HepG2 (cell line): ENCODE data around the gene SYDE1. TPM values are rescaled to one million over a fixed set of nuclear protein-coding genes. Genes with fewer than 3 reads are reported as not detected.
A peak's percentile ranks its signal among the peaks of the same experiment; 100 is the strongest.

Source experiments
- ATAC-seq: fragments of 200-7000 bp; cut with Tn5 transposase; 3 replicates; pipeline ENCODE4 v1.9.1; 2020; ENCODE audit warnings: mild to moderate bottlenecking, moderate library complexity
- BruUV-seq: library from RNA; stranded (reverse); fragments of 400-500 nt; replicated peaks from 2 replicates; lab custom pipeline; 2021; lab: Mats Ljungman, UMichigan
- CTCF ChIA-PET: fragments of 300-600 bp; formaldehyde crosslinking; extraction: SDS; loops from one replicate; lab custom pipeline; 2021; ENCODE audit warnings: low total read pairs, inconsistent platforms, low intra/inter-chr PET ratio; lab: Yijun Ruan, JAX
- POLR2A ChIA-PET: fragments of 350-600 bp; sonication (Branson Sonifier 250); formaldehyde crosslinking; loops from one replicate; lab custom pipeline; 2020; ENCODE audit warnings: antibody characterized with exemption, inconsistent platforms; lab: Yijun Ruan, JAX
- DNase-seq: peaks from one replicate; pipeline ENCODE4 v3.0.0-alpha.2; 2015; ENCODE audit warnings: low spot score
- FAIRE-seq: peaks from 3 replicates; lab custom pipeline; 2011; peaks lifted over from hg19 to GRCh38; lab: Jason Lieb, UNC
- H2AFZ ChIP-seq: one replicate; pipeline ENCODE4 v1.6.1; 2011; ENCODE audit warnings: low read length, inconsistent platforms
- H3K27ac ChIP-seq: fragments of 300-600 bp; 3 replicates; pipeline ENCODE4 v1.8.0; 2011; ENCODE audit warnings: mixed run types, mild to moderate bottlenecking, mixed read lengths, low read length, inconsistent platforms; ENCODE audit not compliant: insufficient read depth; ENCODE audit errors: extremely low read length
- H3K27me3 ChIP-seq, 2 experiments: fragments of 200-600 bp in 1 of 2; 2 replicates in 1 of 2; 3 replicates in 1 of 2; pipeline versions ENCODE4 v1.6.0 to v1.8.0; 2011; ENCODE audit warnings: low read length in 2 of 2, mild to moderate bottlenecking in 2 of 2, moderate library complexity in 2 of 2, inconsistent platforms in 1 of 2; ENCODE audit not compliant: insufficient read depth in 2 of 2, control insufficient read depth in 1 of 2
- H3K36me3 ChIP-seq, 2 experiments: fragments of 200-600 bp in 1 of 2; replicated peaks in 1 of 2; 2 replicates in 1 of 2; 3 replicates in 1 of 2; pipeline versions ENCODE4 v1.5.1 to v1.8.0; 2011; ENCODE audit warnings: low read length in 2 of 2, inconsistent platforms in 1 of 2; ENCODE audit not compliant: insufficient read depth in 2 of 2, control insufficient read depth in 1 of 2
- H3K4me1 ChIP-seq: 2 replicates; pipeline ENCODE4 v1.5.1; 2012; ENCODE audit warnings: low read length, inconsistent platforms; ENCODE audit not compliant: insufficient read depth
- H3K4me2 ChIP-seq: 2 replicates; pipeline ENCODE4 v1.6.0; 2011; ENCODE audit warnings: low read depth, low read length, inconsistent platforms
- H3K4me3 ChIP-seq, 3 experiments: fragments of 200-600 bp in 1 of 3; sonication (generic), shearing (Covaris generic) in 1 of 3; replicated peaks in 1 of 3; 2 replicates each; pipeline ENCODE4 v1.5.1; 2011 to 2016; ENCODE audit warnings: low read length in 3 of 3, inconsistent platforms in 2 of 3, low read depth in 2 of 3, mild to moderate bottlenecking in 2 of 3, control low read depth in 1 of 3, mixed read lengths in 1 of 3; ENCODE audit not compliant: insufficient read depth in 1 of 3
- H3K79me2 ChIP-seq: one replicate; pipeline ENCODE4 v1.6.1; 2011; ENCODE audit warnings: low read length, inconsistent platforms; ENCODE audit not compliant: insufficient read depth
- H3K9ac ChIP-seq: 2 replicates; pipeline ENCODE4 v1.6.0; 2011; ENCODE audit warnings: mild to moderate bottlenecking, low read depth, low read length, inconsistent platforms; ENCODE audit not compliant: insufficient read depth
- H3K9me3 ChIP-seq: 2 replicates; pipeline ENCODE4 v1.5.1; 2012; ENCODE audit warnings: mild to moderate bottlenecking, low read length
- H4K20me1 ChIP-seq: 2 replicates; pipeline ENCODE4 v1.6.0; 2011; ENCODE audit warnings: inconsistent platforms, mild to moderate bottlenecking, low read length, moderate library complexity; ENCODE audit not compliant: insufficient read depth
- CENPX ChIP-seq: sonication (generic); formaldehyde crosslinking; IDR thresholded peaks from 2 replicates; pipeline ENCODE4 v1.9.0; 2021; ENCODE audit warnings: mild to moderate bottlenecking, missing genetic modification reagents, moderate library complexity
- CREBL2 ChIP-seq: sonication (generic); formaldehyde crosslinking; IDR thresholded peaks from 2 replicates; pipeline ENCODE4 v1.8.1; 2023; ENCODE audit warnings: missing genetic modification reagents, mild to moderate bottlenecking, borderline replicate concordance
- GLI4 ChIP-seq: sonication (generic); formaldehyde crosslinking; IDR thresholded peaks from 2 replicates; pipeline ENCODE4 v1.5.1; 2020; ENCODE audit warnings: missing genetic modification reagents, mild to moderate bottlenecking, moderate library complexity, borderline replicate concordance
- HINFP ChIP-seq: sonication (generic); formaldehyde crosslinking; IDR thresholded peaks from 2 replicates; pipeline ENCODE4 v1.4.0; 2020; ENCODE audit warnings: low read depth, mild to moderate bottlenecking, missing genetic modification reagents
- KDM5B ChIP-seq: sonication (generic); formaldehyde crosslinking; IDR thresholded peaks from 2 replicates; pipeline ENCODE4 v1.4.0; 2020; ENCODE audit warnings: missing genetic modification reagents, mild to moderate bottlenecking, borderline replicate concordance
- KDM6A ChIP-seq: IDR thresholded peaks from 2 replicates; pipeline ENCODE4 v1.6.1; 2016; ENCODE audit warnings: low read depth
- NFYC ChIP-seq: IDR thresholded peaks from 2 replicates; pipeline ENCODE4 v1.6.1; 2016; ENCODE audit warnings: missing genetic modification reagents, missing compliant biosample characterization
- PREB ChIP-seq: sonication (generic); formaldehyde crosslinking; IDR thresholded peaks from 2 replicates; pipeline ENCODE4 v1.4.0; 2020; ENCODE audit warnings: missing genetic modification reagents
- SRSF1 ChIP-seq: fragments of 200-400 bp; formaldehyde crosslinking; optimal IDR thresholded peaks from 2 replicates; pipeline ENCODE3; 2017; ENCODE audit warnings: mild to moderate bottlenecking, low read depth, low read length, moderate library complexity
- THYN1 ChIP-seq: sonication (generic); formaldehyde crosslinking; IDR thresholded peaks from 2 replicates; pipeline ENCODE4 v1.8.1; 2023; ENCODE audit warnings: low read depth, mild to moderate bottlenecking, moderate library complexity, missing genetic modification reagents, borderline replicate concordance
- TRIM22 ChIP-seq: fragments of 450-650 bp; IDR thresholded peaks from 2 replicates; pipeline ENCODE4 v1.6.1; 2017
- ZNF280D ChIP-seq: sonication (generic); formaldehyde crosslinking; IDR thresholded peaks from 2 replicates; pipeline ENCODE4 v1.5.1; 2020; ENCODE audit warnings: mild to moderate bottlenecking, missing genetic modification reagents
- ZNF720 ChIP-seq: sonication (generic); formaldehyde crosslinking; IDR thresholded peaks from 2 replicates; pipeline ENCODE4 v1.4.0; 2020; ENCODE audit warnings: missing genetic modification reagents
- WGBS: methylation state at CpG from one replicate; pipeline ENCODE4 v1.1.6; 2017; ENCODE audit warnings: low lambda C conversion rate; 5-methylcytosine and 5-hydroxymethylcytosine counted together
- in situ Hi-C: cut with HindIII; loops from 2 replicates; pipeline ENCODE4 v1.10.0; 2017; ENCODE audit warnings: low pct_unique_long_range_greater_than_20kb; ENCODE audit not compliant: extremely low pct_ligation_motif_present
- intact Hi-C: fragments of 100-400 bp; cut with micrococcal nuclease; formaldehyde crosslinking; loops from one replicate; pipeline ENCODE4 v1.10.0; 2022; ENCODE audit not compliant: unreplicated experiment
- polyA plus RNA-seq, 8 experiments: library from polyadenylated mRNA; depleted of rRNA in 3 of 8; stranded (reverse) in 7 of 8; unstranded in 1 of 8; fragments of >200 nt; fragmentation: Illumina TruSeq in 4 of 8; extraction: Trizol in 4 of 8; gene quantifications; 2 replicates each; pipeline versions ENCODE4 v1.2.1 to v1.2.3, GENCODE V29; 2011 to 2016; ENCODE audit warnings: low read depth in 4 of 8, missing spikeins in 1 of 8, mixed read lengths in 1 of 8; ENCODE audit not compliant: insufficient read depth in 1 of 8
- total RNA-seq, 5 experiments: library from RNA; depleted of rRNA; stranded (reverse); fragments of >200 nt; fragmentation: Illumina TruSeq; extraction: Trizol; gene quantifications; 2 replicates each; pipeline ENCODE4 v1.2.3, GENCODE V29; 2016; ENCODE audit warnings: low read depth in 1 of 5

The SYDE1 gene
- total and polyA plus RNA-seq, 2 of the 13 experiments (the other 11 are each of a cell fraction or from before 2014, with no cell fraction given), result 4.3 to 13.6 TPM

- Histone ChIP-seq H4K20me1 (no peaks in the 10 kb centered on the region), H2AFZ (no peak overlapping the region), H3K4me1 (peaks cover 36% of the 10 kb centered on the region), H3K9ac (peak overlapping the region; percentile 87), H3K9me3 (no peaks in the 10 kb centered on the region), H3K27me3 (peaks cover 0 to 6% of the 10 kb centered on the region in 2 experiments; a peak in 2 of 5 replicates), H3K79me2 (peaks cover 17% of the 10 kb centered on the region), H3K36me3 (peaks cover 9 to 12% of the 10 kb centered on the region in 2 experiments), H3K4me3 (peak overlapping the region; percentile 75 to 89 (median 79)), H3K4me2 (peak overlapping the region; percentile 91), H3K27ac (peak overlapping the region; percentile 91)
- ChIA-PET CTCF (no interaction called here), POLR2A (interaction anchor here (0.6 to 2.6 kb wide), 9 partner anchors 10 to 621 kb away, joined by 3 to 19 read pairs (median 3); no protein-coding TSS in a partner anchor)
- 2% methylated on average over 16 of the region's 61 CpGs for WGBS
- DNase-seq (peak; percentile 98), ATAC-seq (peak; percentile 85), FAIRE-seq (peak; percentile 83)
- no TSS peak for BruUV-seq
- intact Hi-C loops (no loop called here), in situ Hi-C loops (no loop called here)
- TF ChIP-seq SRSF1, result peak; percentile 76
- no peak for TF ChIP-seq CENPX (CRISPR knock-in tag)
- 0 out of 2 replicates have a peak, but pooled peaks have one; percentile 26 for TF ChIP-seq HINFP (CRISPR knock-in tag)
- TF ChIP-seq THYN1 (CRISPR knock-in tag), result no peak
- no peak for TF ChIP-seq ZNF280D (CRISPR knock-in tag)
- TF ChIP-seq NFYC, result peak; percentile 89
- 0 out of 2 replicates have a peak, but pooled peaks have one; percentile 77 for TF ChIP-seq TRIM22
- no peak for TF ChIP-seq KDM6A (CRISPR knock-in tag)
- TF ChIP-seq CREBL2 (CRISPR knock-in tag), result peak; percentile 77; the same call in 1 of the 2 replicates
- peak; percentile 91 for TF ChIP-seq KDM5B (CRISPR knock-in tag)
- TF ChIP-seq ZNF720 (CRISPR knock-in tag), result peak; percentile 31; the same call in 1 of the 2 replicates
- TF ChIP-seq GLI4 (CRISPR knock-in tag), result peak; percentile 86; the same call in 1 of the 2 replicates
- 0 out of 2 replicates have a peak, but pooled peaks have one; percentile 49 for TF ChIP-seq PREB (CRISPR knock-in tag)
Observed at GRCh38 chr19:15125232-15126067, 18.2 kb downstream of the SYDE1 start.
